Stimulated activated CD8-positive, alpha-beta memory T cell treated with anti-CD3 and anti-CD28 coated beads, Interleukin-7, amount 100 ng/mL, for 4 hours (primary cell): ENCODE results near the gene QKI.
"Not testable (repeated sequence)": the region's sequence is repeated elsewhere in the genome, so short reads cannot be mapped to it uniquely, and the experiment has no call there.

ENCODE experiments used
- DNase-seq, 2 donors: peaks; one replicate each; pipeline ENCODE4 v3.0.0-alpha.2; 2020; ENCODE audit warnings: low read depth in 2 of 2

Gene QKI

DNA sequence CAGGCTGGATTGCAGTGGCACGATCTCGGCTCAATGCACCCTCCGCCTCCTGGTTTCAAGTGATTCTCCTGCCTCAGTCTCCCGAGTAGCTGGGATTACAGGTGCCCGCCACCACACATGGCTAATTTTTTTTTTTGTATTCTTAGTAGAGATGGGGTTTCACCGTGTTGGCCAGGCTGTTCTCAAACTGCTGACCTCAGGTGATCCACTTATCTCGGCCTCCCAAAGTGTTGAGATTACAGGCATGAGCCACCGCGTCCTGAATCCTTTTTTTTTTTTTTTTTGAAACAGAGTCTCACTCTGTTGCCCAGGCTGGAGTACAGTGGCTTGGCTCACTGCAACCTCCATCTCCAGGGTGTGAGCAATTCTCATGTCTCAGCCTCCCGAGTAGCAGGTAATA is 24.9 kb downstream of the QKI start:
- DNase-seq: not testable (repeated sequence)

DNA sequence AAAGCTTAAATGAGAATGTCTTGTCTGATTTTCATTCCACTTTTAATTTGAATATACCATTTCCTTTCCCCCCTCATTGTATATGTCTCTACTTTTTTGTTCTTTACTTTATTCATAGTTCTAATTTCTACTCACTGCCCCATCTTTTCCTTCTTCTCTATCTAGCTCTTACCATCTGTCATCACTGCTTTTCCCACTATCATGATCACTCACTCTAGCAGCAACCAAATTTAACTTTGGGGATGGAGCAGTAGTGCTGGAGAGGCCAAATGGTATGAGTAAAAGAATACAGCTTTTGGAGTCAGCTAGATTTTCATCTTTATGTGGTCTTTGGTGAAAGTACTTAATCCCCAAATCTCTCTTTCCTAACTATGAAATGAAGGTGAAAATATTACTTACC is 25.5 kb downstream of the QKI start:
- no peak for DNase-seq

DNA sequence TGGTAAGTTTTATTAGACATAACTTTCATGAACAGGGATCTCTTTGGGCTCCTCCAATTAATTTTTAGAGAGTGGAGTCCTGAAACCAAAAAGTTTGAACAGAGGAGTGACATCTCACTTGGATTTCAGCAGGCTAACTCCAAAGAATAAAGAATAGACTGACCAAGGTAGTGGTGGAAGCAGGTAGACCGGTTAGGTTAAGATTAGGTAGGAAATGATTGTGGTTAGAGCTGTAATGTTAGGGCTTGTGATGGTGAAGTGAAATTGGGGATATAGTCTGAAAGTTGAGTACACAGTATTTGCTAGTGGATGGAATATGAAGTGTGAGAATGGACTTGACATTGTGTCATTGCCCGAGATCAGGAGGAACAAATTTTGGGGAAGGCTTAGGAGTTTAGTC is 27.8 kb downstream of the QKI start:
- DNase-seq: no peak

DNA sequence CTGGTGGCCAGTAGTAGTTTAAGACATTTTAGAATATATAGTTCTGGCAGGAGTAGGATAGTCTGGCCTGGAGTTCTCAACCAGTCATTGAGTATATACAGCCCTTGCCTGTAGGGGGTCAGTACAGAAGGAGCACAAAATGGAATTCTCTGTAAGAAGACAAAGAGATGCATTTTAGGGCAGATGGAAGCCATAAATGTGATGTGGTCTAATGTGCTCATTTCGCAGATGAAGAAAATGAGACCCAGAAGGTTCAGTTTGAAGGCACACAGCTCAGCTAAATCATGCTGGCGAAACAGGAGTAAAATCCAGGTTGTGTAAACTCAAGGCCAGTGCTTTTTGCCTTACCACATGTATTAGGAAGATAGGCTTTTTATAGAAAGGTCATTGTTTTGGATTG is 29.6 kb downstream of the QKI start:
- no peak for DNase-seq

DNA sequence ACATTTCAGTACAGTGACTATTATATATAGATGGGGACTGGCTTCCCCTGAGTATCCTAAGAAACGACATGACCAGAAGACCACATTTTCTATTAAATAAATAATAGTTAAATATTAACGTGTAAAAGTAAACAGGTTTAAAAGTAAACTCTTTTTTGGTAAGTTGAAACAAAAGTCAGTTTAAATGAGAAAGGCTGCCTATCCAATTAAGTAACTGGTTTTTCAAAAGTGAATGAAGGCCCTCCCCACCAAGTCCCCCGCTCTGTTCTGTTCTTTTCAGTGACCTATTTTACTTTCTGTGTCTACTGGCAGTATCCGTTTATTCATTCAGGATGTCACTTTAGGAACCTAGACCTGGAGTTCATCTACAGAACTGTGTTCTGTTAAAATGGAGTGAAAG is 32.0 kb downstream of the QKI start:
- no peak for DNase-seq

DNA sequence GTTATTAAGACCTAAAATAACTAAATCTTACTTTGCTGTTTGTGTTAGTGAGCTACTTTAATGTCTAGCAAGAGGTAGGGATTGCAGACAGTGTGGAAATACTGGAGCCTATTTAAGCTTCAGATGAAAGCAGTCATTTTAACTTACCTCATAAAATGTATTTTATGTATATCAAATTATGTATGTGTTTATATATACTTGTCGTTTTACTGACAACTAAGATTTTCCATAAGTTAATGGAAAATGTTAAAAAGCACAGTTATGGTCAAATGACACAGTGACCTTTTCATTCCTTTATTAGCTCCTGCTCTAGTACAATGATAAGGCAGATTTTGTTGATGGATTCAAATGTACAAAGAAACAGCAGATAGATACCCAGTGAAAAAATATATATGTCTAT is 34.6 kb downstream of the QKI start:
- no peak for DNase-seq

DNA sequence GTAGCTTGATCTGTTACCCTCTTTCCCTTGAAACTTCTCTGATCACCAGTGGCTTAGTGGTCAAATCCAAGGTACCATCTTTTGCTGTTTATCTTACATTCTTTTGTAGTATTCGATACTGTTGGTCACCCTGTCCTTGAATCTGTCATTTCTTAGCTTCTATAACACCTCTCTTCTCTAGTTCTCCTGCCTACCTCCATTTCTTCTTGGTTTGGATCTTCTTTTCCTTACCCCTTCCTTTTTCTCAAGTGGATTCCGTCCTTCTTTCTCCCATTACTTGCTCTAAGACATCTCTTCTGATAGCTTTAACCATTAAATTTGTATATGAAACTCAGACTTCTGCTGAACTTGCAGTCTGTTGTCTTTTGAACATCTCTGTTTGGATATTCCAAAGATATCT is 39.9 kb downstream of the QKI start:
- DNase-seq: no peak

DNA sequence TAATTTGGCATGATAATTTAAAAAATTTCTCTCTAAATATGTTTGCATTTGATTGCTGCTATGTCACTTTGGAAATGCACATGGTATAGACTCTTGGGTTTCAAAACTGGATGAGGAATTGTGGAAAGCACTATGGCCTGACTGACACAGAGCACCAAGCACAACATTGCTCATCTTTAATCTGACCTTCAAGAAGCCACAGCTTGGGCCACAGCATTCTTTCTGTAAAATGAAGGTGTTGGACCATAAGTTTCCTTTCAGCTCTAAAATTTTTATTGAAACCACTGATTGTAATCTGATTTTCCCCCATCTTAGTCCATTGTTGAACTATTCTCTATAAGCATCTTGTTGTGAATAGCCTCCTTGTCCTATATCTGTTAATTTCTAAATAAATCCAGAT is 41.0 kb downstream of the QKI start:
- no peak for DNase-seq

DNA sequence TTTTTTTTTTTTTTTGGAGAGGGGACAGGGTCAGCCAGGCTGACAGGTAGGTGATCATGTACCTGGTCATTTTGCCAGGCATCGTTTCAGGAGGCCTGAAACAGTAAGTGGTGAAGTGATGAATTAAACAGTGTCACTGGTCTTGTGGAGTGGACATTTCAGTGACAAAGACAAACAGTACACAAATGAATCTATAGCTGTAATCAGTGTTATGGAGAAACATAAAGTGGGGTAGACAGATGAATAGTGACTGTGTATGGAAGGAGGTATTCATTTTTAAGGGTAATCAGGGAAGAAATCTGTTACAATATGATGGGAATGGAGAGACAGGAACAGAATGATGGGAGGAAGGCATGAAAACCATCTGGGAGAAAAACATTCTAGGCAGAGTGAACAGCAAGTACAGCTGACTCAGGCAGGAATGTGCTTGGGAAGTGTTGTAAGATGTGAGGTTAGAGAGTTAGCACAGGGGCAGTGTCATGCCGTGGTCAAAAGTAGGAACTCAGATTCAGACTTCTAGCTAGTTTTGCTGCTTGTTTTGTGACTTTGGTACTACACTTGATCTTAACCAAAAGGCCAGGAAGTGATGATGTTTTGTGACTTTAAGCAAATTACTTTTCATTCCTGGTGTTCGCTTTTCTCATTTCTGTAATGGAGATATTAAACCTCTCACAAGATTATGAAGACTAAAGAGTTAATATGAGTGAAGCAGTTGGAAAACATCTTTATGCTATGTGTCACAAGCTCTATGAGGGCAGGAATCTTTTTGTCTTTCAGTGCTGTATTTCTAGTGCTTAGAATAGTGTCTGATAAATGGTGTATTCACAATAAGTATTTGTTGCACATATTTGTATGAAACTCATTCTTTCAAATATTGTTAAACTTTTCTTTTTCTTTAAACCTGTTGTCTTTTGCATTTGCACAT is 43.4 kb downstream of the QKI start:
- no peak for DNase-seq

DNA sequence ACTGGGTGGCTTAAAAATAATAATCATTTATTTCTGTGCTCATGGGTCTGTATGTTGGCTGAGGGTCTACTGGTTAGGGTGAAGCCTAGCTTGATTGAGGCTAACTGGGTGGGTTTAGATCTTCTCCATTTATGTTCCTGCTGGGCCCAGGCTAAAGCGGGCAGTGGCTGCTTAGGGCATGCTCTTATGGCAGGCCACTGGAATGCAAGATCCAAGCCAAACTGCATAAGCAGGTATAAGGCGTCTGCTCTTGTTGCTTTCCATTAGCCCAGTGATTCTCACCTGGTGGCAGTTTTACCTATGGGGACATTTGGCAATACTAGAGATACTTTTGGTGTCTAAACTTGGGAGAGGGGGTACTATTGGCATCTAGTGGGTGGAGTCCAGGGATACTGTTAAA is 44.5 kb downstream of the QKI start:
- no peak for DNase-seq

DNA sequence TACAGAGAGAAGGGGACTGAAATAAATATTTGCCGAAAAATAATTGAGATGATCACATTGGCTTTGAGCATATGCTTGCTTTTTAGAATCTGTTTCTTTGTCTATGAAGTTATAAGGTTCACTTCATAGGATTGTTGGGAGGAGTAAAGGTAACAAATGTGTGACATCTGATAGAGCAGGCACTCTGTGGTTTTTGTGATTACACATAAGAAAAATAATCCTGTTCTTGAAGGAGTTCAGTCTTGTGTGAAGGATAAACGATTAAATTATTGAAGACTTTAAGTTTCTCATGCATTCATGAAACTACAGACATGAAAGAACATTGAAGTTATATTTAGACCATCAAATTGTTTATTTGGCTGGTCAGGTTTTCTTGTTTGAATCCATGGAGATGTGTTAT is 45.0 kb downstream of the QKI start:
- no peak for DNase-seq

DNA sequence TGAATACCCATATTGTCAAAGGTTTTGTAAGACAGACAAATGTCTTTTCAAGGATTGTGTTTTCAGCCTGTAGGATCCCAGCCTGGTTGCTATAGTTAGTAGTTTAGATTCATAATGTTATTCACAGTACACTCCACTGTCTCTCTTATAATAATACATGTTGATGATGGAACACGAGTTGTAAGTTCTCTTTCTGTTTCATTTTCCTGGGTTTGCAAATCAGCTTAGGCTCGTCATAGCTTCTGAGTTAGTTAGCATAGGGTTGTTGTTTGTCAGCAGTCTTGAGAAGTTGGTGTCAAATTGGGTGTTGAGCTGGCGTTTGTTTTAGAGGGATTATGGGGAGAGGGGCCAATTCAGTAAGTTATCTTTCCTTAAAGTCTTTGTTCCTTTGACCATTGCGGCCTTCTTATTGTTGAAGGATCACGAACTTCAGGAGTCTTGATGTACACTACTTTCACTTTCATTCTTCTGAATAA is 45.8 kb downstream of the QKI start:
- no peak for DNase-seq

DNA sequence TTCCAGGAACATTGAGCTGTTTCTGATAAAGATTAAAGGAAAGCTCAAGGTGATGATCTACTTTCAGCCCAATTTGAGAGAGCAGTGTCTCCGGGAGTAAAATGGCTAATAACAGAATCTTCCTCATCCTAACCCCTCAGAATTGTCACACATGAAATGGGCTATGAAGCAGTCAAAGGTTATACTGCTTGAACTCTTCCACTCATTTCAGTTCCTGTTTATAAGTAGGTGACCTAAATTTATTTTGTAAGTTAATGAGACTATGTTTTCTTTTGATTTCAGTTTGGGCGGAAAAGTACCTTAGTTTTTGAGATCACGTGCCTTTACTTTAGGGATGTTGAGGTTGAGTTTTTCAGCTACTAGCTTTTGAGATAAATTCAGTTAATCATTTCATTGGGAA is 47.2 kb downstream of the QKI start:
- DNase-seq: no peak

DNA sequence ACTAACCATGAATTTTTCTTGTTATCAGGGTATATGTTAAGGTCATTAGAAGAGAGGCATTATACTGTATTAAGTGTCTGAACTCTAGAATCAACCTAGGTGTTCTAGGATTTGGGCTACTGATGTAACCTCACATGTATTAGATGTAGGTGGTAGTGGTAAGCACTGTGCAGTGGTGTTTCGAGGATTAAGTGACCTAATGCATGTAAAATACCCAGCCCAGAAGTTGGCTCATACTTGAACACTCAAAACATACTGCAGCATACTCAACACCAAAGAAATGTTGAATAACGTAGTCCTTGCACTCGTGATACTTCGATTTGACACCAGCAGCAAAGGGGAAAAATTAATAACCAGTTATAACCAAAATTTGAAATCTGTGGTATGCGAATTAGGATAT is 48.7 kb downstream of the QKI start:
- no peak for DNase-seq

DNA sequence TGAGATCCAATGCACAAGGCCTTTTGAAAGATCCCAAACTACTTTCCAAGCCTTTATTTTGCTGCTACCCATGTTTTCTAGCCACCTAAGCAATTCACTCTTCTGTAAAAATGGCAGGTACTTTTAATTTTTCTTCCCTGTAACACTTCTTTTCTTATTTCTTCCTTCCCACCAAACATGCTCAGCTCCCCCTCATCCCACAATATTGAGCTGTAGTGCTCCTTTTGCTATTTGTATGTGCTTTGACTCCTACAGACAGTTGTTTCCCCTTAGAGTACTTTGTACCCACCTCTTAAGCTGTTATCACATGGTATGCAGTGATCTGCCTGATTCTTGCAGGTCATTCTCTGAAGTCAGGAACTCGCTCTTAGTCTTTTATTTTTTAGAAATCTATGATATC is 49.3 kb downstream of the QKI start:
- DNase-seq: no peak

DNA sequence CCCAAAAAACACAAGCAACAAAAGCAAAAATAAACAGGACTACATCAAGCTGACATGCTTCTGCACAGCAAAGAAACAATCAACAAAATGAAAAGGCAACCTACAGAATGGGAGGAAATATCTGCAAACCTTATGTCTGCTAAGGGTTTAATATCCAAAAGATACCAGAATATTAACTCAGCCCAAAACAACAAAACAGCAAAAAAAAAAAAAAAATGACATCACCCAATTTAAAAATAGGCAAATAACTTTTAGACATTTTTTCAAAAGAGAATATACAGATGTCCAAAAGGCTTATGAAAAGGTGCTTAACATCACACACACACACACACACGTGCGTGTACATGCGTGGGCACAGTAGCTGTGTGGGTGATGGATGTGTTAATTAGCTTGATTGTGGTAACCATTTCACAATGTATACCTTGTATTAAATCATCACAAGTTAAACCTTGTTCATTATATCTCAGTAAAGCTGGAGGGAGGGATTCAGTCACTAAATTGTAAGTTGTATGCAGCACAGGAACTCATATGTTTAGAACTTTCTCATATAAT is 52.4 kb downstream of the QKI start:
- DNase-seq: no peak

DNA sequence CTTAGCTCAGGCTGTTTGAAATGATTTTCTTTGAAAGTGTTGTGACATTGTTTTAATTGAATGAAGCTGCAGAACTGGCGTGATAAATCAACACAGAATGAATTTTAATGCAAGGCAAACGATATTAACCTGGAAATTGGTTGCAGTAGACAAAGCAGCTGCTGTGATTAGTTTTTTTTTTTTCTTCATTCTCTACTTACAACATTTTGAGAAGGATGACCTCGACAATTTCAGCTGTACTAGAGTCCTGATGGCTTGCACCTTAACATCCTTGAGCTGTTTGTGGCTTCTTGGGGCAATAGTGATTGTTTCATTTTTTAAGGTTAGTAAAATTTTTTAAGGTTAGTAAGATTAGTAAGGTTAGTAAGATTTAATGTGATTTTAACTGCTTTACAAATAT is 54.2 kb downstream of the QKI start:
- no peak for DNase-seq

DNA sequence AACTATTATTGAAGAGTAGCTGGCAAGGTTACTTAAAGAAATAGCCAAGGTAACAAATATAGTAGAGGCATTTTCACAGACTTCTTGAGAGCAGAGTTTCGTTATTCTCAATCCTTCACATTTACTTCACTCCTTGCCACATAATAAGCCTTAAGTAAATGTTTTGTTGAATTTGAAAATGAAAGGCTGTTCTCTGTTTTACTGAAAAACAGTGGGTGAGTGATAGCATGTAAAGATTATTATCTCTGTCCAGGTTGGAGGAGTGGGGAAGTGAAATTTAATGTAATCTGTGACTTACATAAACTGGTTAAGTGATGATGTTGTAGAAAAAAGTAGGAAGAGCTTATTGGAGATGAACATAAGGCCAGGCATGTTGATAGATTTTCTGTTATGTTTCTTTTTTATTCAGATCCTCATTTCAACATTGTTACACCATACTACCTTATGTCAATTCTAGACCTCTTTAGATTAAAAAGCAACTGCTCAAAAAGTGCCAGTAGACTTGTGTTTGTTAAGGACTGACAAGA is 55.0 kb downstream of the QKI start:
- DNase-seq: no peak

DNA sequence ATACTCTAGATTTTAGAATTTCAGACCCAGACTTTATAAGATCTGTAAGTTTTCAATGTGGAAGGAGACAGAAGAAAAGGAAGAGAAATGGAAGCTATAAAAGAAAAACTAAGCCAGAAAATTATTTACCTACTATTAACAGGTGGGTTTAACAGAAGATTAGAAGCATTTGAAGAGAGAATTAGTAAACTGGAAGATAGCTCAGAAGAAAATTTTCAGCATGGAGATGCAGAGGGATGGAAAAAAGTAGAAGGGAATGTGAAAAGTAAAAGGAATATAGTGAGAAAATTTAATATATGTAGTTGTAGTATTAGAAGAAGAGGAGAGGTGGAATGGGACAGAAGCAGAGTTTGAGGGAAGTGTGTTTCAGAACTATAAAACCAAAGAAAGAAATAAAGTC is 56.1 kb downstream of the QKI start:
- no peak for DNase-seq

DNA sequence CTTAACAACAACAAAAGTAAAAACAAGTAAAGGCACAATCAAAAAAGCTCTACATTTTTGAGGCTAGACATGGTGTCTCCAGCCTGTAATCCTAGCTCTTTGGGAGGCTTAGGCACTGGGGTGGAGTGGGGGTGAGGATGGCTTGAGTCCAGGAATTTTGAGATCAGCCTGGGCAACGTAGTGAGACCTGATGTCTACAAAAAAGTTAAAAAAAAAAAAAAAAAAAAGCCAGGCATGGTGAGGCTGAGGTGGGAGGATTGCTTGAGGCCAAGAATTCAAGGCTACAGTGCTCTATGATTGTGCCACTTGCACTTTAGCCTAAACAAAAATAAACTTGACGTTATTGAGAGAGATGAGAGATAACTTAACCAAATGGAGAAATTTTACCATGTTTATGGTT is 60.1 kb downstream of the QKI start:
- DNase-seq: no peak

DNA sequence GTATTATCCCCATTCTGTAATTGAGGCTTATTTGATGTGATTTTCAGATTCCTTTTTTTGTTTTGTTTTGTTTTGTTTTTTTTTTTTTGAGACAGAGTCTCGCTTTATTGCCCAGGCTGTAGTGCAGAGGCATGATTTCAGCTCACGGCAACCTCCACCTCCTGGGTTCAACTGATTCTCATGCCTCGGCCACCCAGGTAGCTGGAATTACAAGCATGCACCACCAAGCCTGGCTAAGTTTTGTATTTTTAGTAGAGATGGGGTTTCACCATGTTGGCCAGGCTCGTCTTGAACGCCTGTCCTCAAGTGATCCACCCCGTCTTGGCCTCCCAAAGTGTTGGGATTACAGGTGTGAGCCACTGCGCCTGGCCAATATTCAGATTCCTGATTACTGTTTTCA is 62.4 kb downstream of the QKI start:
- DNase-seq: not testable (repeated sequence)

DNA sequence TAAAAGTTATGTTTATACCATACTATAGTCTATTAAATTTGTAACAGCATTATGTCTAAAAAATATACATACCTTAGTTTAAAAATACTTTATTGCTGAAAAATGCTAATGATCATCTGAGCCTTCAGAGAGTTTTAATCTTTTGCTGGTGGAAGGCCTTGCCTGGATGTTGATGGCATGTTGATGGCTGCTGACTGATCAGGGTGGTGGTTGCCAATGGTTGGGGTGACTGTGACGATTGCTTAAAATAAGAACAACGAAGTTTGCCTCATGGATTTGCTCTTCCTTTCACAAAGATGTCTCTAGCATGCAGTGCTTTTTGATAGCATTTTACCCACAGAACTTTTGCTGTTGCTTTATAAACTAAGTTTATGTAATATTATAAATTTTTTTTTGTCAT is 68.6 kb downstream of the QKI start:
- DNase-seq: no peak

DNA sequence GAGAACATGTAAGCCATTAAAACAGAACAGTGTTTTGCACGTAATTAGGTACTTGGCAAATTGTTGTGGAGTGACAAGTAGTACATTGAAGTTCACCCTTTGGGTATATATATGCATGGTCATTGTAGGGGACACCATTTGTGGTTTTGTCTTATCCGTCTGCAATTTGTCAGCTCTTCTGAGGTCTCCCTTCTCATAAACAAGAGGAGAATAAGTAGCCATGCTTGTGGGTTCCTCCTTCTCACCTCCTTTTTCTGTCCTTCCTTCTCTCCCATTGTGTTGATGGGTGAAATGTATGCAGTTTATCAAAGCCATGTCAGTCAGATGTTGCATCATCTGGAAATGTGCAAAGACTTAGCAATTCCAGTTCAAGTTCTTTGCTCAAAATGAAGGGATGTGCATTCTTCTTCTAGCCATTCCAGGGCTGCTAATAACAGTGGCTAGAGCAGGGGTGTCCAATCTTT is 70.9 kb downstream of the QKI start:
- no peak for DNase-seq
